ENCODE results near the gene ZNF577.

GRCh38 chr19:51882518-51882917 is 5.2 kb downstream of the ZNF577 start:
- TF ChIP-seq CTCF (IDR thresholded peaks at IDR 0.05) (no peak), POLR2A (IDR thresholded peaks at IDR 0.05) (no peak), POLR2AphosphoS5 (IDR thresholded peaks at IDR 0.05) (no peak)
